ENCODE data around the gene SPATA9.
"Not testable (repeated sequence)": the region's sequence is repeated elsewhere in the genome, so short reads cannot be mapped to it uniquely, and the experiment has no call there.

The SPATA9 gene

GRCh38 chr5:95646226-95646568 is 36.6 kb downstream of the SPATA9 start:
- DNase-seq (ENCODE audit: low spot score) = not testable (repeated sequence)

- DNase-seq (ENCODE audit: low spot score) = peak; percentile 54
Measured at GRCh38 chr5:95644351-95645042, 38.3 kb downstream of the SPATA9 start.

- DNase-seq (ENCODE audit: low spot score) = no peak
Measured at GRCh38 chr5:95643152-95643551, 39.6 kb downstream of the SPATA9 start.

GRCh38 chr5:95641741-95642220 is 41.0 kb downstream of the SPATA9 start:
- DNase-seq (ENCODE audit: low spot score) = no peak

- no peak for DNase-seq (ENCODE audit: low spot score)
Measured at GRCh38 chr5:95638632-95639031, 44.2 kb downstream of the SPATA9 start.

- no peak for DNase-seq (ENCODE audit: low spot score)
Measured at GRCh38 chr5:95634081-95634480, 48.7 kb downstream of the SPATA9 start.

GRCh38 chr5:95633671-95634070 is 49.1 kb downstream of the SPATA9 start:
- DNase-seq (ENCODE audit: low spot score) = no peak

GRCh38 chr5:95632942-95633341 is 49.8 kb downstream of the SPATA9 start:
- DNase-seq (ENCODE audit: low spot score) = not testable (repeated sequence)

GRCh38 chr5:95631991-95632675 is 50.7 kb downstream of the SPATA9 start:
- no peak for DNase-seq (ENCODE audit: low spot score)

GRCh38 chr5:95631255-95631958 is 51.4 kb downstream of the SPATA9 start:
- DNase-seq (ENCODE audit: low spot score) = no peak

- DNase-seq (ENCODE audit: low spot score) = no peak
Measured at GRCh38 chr5:95630394-95630917, 52.3 kb downstream of the SPATA9 start.

- DNase-seq (ENCODE audit: low spot score) = no peak
Measured at GRCh38 chr5:95628933-95629332, 53.9 kb downstream of the SPATA9 start.

GRCh38 chr5:95627971-95628810 is 54.6 kb downstream of the SPATA9 start:
- DNase-seq (ENCODE audit: low spot score) = no peak

- DNase-seq (ENCODE audit: low spot score) = no peak
Measured at GRCh38 chr5:95626701-95627100, 56.1 kb downstream of the SPATA9 start.

- DNase-seq (ENCODE audit: low spot score) = no peak
Measured at GRCh38 chr5:95624368-95624767, 58.4 kb downstream of the SPATA9 start.

- no peak for DNase-seq (ENCODE audit: low spot score)
Measured at GRCh38 chr5:95623706-95624105, 59.1 kb downstream of the SPATA9 start.

- DNase-seq (ENCODE audit: low spot score) = no peak
Measured at GRCh38 chr5:95621839-95622629, 60.8 kb downstream of the SPATA9 start.

- peak; percentile 59 for DNase-seq (ENCODE audit: low spot score)
Measured at GRCh38 chr5:95620870-95621838, 61.6 kb downstream of the SPATA9 start.

GRCh38 chr5:95620030-95620869 is 62.5 kb downstream of the SPATA9 start, which contains the start of gene GPR150:
Gene GPR150, plus strand, starts transcription at chr5:95620087. Its CDS starts 189 bp downstream, at chr5:95620276.
- peak; percentile 10 for DNase-seq (ENCODE audit: low spot score)
